SKM-1 (cell line): ENCODE results near the gene SENP1.

ENCODE experiments used
- DNase-seq: peaks from one replicate; lab custom pipeline; 2025; ENCODE audit not compliant: unreplicated experiment; lab: John Stamatoyannopoulos, UW

SENP1 gene

DNA sequence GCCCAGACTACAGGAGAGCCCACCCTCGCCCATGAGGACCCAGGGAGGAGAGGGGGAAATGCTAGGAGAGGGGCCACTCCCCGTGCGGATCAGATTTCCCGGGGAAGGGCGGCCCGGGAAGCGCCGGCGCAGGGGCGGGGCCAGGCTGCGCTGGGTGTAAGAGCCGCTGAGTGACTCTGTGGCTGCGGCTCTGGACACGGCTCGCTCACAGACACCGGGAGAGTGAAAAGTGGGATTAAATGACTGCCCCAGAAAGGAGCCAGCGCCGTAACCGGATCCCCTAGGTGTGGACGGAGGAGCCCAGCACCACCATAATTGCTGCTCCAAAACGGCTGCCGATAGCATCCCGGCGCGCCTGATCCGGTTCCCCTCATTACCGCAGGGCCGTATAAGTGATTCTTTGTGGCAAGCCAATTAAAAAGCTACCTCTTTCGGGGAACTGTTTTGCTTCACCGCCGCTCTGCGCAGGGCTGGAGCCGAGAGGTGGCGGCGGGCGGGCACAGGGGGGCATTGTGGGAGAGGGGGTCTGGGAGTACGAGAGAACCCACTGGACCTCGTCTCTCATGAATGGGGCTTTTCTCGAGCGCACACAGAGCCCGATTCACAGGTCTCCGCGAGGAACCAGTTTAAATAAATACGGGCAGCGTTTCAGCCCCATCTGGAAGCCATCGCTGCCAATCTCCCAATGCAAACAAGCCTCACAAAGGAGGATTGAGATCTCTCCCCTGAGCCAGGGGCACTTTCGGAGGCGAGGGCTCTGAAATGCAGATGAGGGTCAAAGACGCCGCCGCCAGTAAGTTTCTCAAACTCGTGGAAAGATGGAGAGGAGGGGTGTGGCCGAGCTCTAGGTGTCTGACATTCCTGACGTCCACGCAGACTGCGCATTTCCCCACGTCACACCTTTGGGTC, 104.1 kb downstream of the SENP1 start:
- DNase-seq, result no peak

DNA sequence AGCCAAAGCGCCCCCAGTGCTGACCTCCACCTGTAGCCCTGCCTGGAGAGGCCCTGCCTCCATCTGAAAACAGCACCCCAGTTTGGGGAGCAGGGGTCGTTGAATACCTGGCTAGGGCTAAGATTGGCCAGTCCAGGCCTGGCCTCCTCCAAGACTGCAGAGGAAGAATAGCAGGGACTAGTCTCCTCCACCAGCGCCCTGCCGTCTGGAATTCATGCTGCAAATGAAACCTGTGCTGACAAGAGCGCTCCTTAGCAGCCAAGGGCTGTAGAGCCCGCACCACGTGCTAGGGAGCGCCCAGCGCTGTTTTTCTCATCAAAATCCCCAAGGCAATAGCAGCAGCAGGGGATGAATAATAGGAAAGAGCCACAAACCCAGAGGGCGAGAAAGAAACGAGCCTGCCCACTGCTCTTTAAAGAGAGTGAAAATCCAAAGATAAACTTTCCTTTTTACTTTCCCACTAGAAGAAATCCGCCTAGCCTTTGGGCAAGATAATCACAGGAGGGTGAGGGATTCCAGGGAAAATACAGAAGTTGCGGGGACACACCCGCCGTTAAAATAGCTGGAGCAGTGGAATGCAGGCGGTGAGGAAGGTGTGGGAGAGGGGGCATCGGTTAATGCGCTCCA, 104.9 kb downstream of the SENP1 start:
- no peak for DNase-seq

DNA sequence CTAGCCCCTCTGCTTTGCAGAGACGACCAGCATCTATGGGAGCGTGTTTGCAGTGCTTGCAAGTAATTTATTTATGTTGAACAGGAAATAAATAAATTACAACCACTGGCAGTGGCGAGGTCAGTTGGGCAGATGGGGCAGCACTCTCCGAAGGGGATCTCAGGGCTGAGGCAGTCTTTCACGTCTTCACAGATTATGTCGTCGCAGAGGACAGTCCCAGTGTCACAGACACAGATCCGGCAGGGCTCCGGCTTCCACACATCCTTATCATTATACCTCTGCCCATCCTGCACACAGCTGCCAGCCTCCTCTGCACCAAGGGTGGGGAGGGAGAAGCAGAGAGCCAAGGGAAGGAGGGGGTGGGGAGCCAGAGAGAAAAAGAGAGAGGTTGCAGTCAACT, 106.1 kb downstream of the SENP1 start:
- DNase-seq, result no peak

DNA sequence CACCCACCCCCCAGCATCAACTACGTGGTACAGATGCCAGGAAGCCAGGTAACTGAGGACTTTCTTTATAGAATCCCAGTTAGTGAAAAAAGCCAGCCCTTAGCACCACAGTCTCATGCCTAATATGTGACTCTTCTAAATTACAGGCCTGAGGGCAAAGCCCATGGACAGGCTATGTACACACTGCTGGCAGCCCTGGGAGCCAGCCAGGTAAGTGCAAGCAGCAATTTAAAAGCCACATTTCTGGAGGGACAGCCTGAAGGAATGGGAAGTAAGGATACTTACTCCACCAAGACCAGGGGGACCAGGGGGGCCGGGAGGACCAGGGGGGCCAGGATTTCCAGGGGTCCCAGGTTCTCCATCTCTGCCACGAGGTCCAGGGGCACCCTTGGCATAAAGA, 108.6 kb downstream of the SENP1 start:
- no peak for DNase-seq

DNA sequence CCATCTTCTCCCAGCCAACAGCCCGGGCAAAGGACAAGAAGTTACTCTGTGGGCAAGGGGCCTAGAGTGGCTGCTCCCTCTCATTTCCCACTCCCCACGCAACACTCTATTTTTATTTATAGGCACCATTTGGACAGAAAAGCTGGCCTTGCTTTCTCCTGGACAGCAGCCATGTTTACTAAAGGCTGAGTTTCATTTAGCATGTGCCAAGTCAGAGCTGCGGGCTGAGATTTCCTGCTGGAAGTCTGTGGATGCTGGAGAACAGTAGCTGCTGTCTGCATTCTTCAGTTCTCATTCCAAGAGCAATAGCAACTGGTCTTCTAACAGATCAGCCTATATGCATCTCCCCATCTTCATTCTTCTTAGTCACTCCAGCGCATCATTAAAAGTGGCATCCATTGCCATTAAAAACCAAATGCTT, 109.9 kb downstream of the SENP1 start:
- DNase-seq, result no peak

DNA sequence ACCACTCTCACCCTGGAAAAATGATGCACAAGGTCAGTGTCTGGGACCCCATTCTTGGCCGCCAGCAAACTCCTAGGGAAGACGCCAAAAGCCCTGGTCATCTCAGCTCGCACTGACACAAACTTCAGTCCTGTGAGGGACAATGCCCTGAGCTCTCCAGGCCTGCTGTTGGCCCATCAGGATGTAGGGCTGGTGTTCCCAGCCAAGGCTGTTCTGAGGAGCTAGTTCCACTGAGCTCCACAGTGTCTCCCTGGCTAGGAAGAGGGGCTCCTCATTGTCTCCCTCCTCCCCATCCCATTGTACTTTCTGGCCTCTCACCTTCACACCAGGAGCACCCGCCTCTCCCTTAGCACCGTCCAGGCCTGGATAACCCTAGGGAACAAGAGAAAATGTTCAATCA, 112.4 kb downstream of the SENP1 start:
- DNase-seq, result no peak
